ENCODE measurements around the gene CCSER1.

Gene CCSER1

GRCh38 chr4:90960433-90960832, 833.2 kb downstream of the CCSER1 start:
- in situ Hi-C loops (cut with HindIII; ENCODE audit: low pct_ligation_motif_present, low sequenced_read_pairs), result no loop called here
- Histone ChIP-seq H3K27ac (no peak overlapping the region), H3K27me3 (replicated peaks) (no peaks in the 10 kb centered on the region), H3K4me3 (ENCODE audit: low read depth, low read length) (no peak overlapping the region), H3K36me3 (replicated peaks) (no peaks in the 10 kb centered on the region)
- DNase-seq, result no peak
- TF ChIP-seq, protein P1, sequence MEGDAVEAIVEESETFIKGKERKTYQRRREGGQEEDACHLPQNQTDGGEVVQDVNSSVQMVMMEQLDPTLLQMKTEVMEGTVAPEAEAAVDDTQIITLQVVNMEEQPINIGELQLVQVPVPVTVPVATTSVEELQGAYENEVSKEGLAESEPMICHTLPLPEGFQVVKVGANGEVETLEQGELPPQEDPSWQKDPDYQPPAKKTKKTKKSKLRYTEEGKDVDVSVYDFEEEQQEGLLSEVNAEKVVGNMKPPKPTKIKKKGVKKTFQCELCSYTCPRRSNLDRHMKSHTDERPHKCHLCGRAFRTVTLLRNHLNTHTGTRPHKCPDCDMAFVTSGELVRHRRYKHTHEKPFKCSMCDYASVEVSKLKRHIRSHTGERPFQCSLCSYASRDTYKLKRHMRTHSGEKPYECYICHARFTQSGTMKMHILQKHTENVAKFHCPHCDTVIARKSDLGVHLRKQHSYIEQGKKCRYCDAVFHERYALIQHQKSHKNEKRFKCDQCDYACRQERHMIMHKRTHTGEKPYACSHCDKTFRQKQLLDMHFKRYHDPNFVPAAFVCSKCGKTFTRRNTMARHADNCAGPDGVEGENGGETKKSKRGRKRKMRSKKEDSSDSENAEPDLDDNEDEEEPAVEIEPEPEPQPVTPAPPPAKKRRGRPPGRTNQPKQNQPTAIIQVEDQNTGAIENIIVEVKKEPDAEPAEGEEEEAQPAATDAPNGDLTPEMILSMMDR (IDR thresholded peaks at IDR 0.05; ENCODE audit: low read depth, low read length, missing control alignments), result no peak

DNA sequence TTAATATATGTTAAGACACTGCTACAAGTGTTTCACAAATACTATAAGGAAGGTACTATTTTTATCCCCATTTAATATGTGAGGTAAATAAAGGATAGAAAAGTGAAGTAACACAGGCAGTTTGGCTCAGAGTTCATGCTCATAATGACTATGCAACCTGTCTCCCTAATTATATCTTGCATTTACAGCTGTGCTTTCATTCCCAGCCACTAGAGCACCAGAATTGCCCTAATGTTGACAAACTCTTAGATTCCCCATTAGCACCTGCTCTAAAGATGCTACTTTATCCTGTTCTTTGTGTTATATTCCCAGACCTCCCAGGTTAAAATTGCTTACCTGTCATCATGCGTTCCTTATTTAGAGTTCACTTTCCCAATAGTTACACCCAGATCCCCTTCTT, 833.6 kb downstream of the CCSER1 start:
- Histone ChIP-seq H3K27me3 (replicated peaks) (no peaks in the 10 kb centered on the region), H3K36me3 (replicated peaks) (no peaks in the 10 kb centered on the region), H3K4me3 (ENCODE audit: low read depth, low read length) (no peak overlapping the region), H3K27ac (no peak overlapping the region)
- in situ Hi-C loops (cut with HindIII; ENCODE audit: low pct_ligation_motif_present, low sequenced_read_pairs), result no loop called here
- TF ChIP-seq, protein P1 (IDR thresholded peaks at IDR 0.05; ENCODE audit: low read depth, low read length, missing control alignments), result no peak
- DNase-seq, result no peak

GRCh38 chr4:90970021-90970420, 842.8 kb downstream of the CCSER1 start:
- no peak overlapping the region for H3K27ac ChIP-seq
- in situ Hi-C loops (cut with HindIII; ENCODE audit: low pct_ligation_motif_present, low sequenced_read_pairs), result no loop called here
- TF ChIP-seq, protein P1 (IDR thresholded peaks at IDR 0.05; ENCODE audit: low read depth, low read length, missing control alignments), result no peak
- H3K36me3 ChIP-seq (replicated peaks), result no peaks in the 10 kb centered on the region
- no peak overlapping the region for H3K4me3 ChIP-seq (ENCODE audit: low read depth, low read length)
- DNase-seq, result no peak
- no peaks in the 10 kb centered on the region for H3K27me3 ChIP-seq (replicated peaks)

GRCh38 chr4:90977726-90978125, 850.5 kb downstream of the CCSER1 start:
- Histone ChIP-seq H3K27ac (no peak overlapping the region), H3K36me3 (replicated peaks) (no peaks in the 10 kb centered on the region), H3K4me3 (ENCODE audit: low read depth, low read length) (no peak overlapping the region), H3K27me3 (replicated peaks) (no peaks in the 10 kb centered on the region)
- in situ Hi-C loops (cut with HindIII; ENCODE audit: low pct_ligation_motif_present, low sequenced_read_pairs), result no loop called here
- DNase-seq, result no peak
- TF ChIP-seq, protein P1 (IDR thresholded peaks at IDR 0.05; ENCODE audit: low read depth, low read length, missing control alignments), result no peak

DNA sequence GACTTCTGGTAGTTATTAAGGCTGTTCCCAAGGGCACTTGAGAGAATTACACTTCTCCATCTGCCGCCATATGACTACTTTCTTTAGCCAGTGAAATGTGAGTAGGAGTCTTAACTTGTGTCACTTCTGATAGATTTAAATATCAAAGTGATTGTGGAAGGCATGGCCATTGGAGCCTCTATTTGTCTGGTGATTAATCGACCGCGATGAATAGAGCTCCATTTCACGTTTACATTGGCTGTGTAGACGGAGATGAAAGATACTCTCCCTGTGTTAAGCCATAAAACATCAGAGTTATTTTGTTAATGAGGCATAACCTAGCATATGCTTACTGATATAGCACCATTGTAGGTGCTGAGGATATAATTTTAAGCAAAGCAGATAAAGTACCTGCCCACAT, 852.4 kb downstream of the CCSER1 start:
- Histone ChIP-seq H3K4me3 (ENCODE audit: low read depth, low read length) (no peak overlapping the region), H3K27ac (no peak overlapping the region), H3K27me3 (replicated peaks) (no peaks in the 10 kb centered on the region), H3K36me3 (replicated peaks) (no peaks in the 10 kb centered on the region)
- DNase-seq, result no peak
- TF ChIP-seq, protein P1 (IDR thresholded peaks at IDR 0.05; ENCODE audit: low read depth, low read length, missing control alignments), result no peak
- in situ Hi-C loops (cut with HindIII; ENCODE audit: low pct_ligation_motif_present, low sequenced_read_pairs), result no loop called here

DNA sequence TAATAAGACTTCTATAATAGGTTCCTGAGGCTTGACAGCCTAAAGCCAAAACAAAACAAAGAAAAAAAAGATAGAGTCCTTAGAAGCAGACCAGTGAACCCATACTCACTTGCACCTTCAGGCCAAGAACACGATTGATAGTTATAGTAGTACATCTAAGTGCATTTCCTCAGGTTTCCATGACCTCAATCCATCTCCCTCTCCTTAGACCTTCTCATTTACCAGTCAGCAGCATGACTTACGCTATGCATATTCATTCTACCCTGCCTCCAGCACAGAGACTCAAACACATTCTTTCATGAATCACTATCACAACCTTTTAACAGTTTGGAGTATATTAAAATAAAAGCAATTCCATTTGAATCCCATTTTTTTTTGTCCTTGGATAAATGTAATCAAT, 855.6 kb downstream of the CCSER1 start:
- in situ Hi-C loops (cut with HindIII; ENCODE audit: low pct_ligation_motif_present, low sequenced_read_pairs), result no loop called here
- TF ChIP-seq, protein P1 (IDR thresholded peaks at IDR 0.05; ENCODE audit: low read depth, low read length, missing control alignments), result no peak

More for the DNA sequence above, 855.6 kb downstream of the CCSER1 start:
- no peak overlapping the region for H3K27ac ChIP-seq
- H3K27me3 ChIP-seq (replicated peaks), result no peaks in the 10 kb centered on the region
- H3K4me3 ChIP-seq (ENCODE audit: low read depth, low read length), result no peak overlapping the region
- no peak for DNase-seq
- H3K36me3 ChIP-seq (replicated peaks), result no peaks in the 10 kb centered on the region

All from brain microvascular endothelial cell (primary cell).